Heart left ventricle (tissue), 16 donors: Measurements from ENCODE around the gene PRR23C. TPM values are rescaled to one million over a fixed set of nuclear protein-coding genes. Genes with fewer than 3 reads are reported as not detected.

Experiments used
- ATAC-seq, 4 donors: fragments of 200-7000 bp; cut with Tn5 transposase; one replicate each; pipeline ENCODE4 v1.9.1; 2020 to 2022; ENCODE audit warnings: moderate library complexity in 4 of 4, mild to moderate bottlenecking in 3 of 4, moderate number of reproducible peaks in 1 of 4
- DNase-seq, 5 donors: peaks; one replicate each; pipeline ENCODE4 v3.0.0-alpha.2; 2020
- H3K27ac ChIP-seq, 12 donors: fragments of 200-600 bp; sonication (generic) in 4 of 12; one replicate each; pipeline versions ENCODE4 v1.5.0 to v1.8.0; 2016 to 2022; ENCODE audit warnings: mild to moderate bottlenecking in 2 of 12
- H3K27me3 ChIP-seq, 9 donors: fragments of 200-600 bp; sonication (generic) in 2 of 9; one replicate each; pipeline versions ENCODE4 v1.5.1 to v1.8.0; 2016 to 2022; ENCODE audit warnings: mild to moderate bottlenecking in 3 of 9
- H3K36me3 ChIP-seq, 9 donors: fragments of 200-600 bp; sonication (generic) in 2 of 9; one replicate each; pipeline versions ENCODE4 v1.5.0 to v1.8.0; 2018 to 2022; ENCODE audit warnings: mild to moderate bottlenecking in 2 of 9
- H3K4me1 ChIP-seq, 12 donors: fragments of 200-600 bp; sonication (generic) in 4 of 12; one replicate each; pipeline versions ENCODE4 v1.5.0 to v1.8.0; 2016 to 2022; ENCODE audit warnings: mild to moderate bottlenecking in 3 of 12
- H3K4me3 ChIP-seq, 12 donors: fragments of 200-600 bp; sonication (generic) in 4 of 12; one replicate each; pipeline versions ENCODE4 v1.5.0 to v1.8.0; 2017 to 2022; ENCODE audit warnings: mild to moderate bottlenecking in 9 of 12, moderate library complexity in 4 of 12
- H3K9me3 ChIP-seq, 12 donors: fragments of 200-600 bp; sonication (generic) in 4 of 12; one replicate each; pipeline versions ENCODE4 v1.5.0 to v1.8.0; 2016 to 2022; ENCODE audit warnings: mild to moderate bottlenecking in 1 of 12
- POLR2A ChIP-seq, 2 donors: fragments of 450-650 bp; IDR thresholded peaks; one replicate each; pipeline ENCODE4 v1.6.1; 2017; ENCODE audit warnings: antibody characterized with exemption in 2 of 2, mild to moderate bottlenecking in 2 of 2, moderate library complexity in 2 of 2
- WGBS, 4 donors: extraction: QIAGEN DNeasy Blood & Tissue Kit in 2 of 4; methylation state at CpG; one replicate each; pipeline versions ENCODE4 v1.1.5 to v1.1.7; 2013 to 2018; 5-methylcytosine and 5-hydroxymethylcytosine counted together
- intact Hi-C, 10 donors: fragments of 100-400 bp; cut with DNase I; formaldehyde crosslinking; loops; one replicate each; pipeline versions ENCODE4 v1.11.1 to v1.14.2; 2022
- long read RNA-seq, 3 donors: library from polyadenylated mRNA; unstranded; transcript quantifications; one replicate each; pipeline ENCODE4 v2.0.0, GENCODE V29; 2020 to 2021
- polyA plus RNA-seq, 2 donors: library from polyadenylated mRNA; stranded (reverse); fragments of 200-250 nt; gene quantifications; one replicate each; pipeline ENCODE4 v1.2.3, GENCODE V29; 2013
- total RNA-seq, 9 donors: library from RNA; depleted of rRNA in 2 of 9; stranded (reverse); fragments of >200 nt in 2 of 9; fragmentation: NEBNext Ultra II Directional in 3 of 9; extraction: Animal tissue kit (Norgen Biotek cat#: 25700) in 3 of 9; gene quantifications; one replicate each; pipeline versions ENCODE4 v1.1.0 to v1.2.4, GENCODE V29; 2016 to 2023
- TF ChIP-seq, protein P1 (sequence below), 12 donors: fragments of 200-600 bp; sonication (generic) in 4 of 12; IDR thresholded peaks; one replicate each; pipeline versions ENCODE4 v1.5.0 to v1.8.0; 2018 to 2022; ENCODE audit warnings: antibody characterized with exemption in 12 of 12, mild to moderate bottlenecking in 5 of 12
- donor health status: ischemic (EF 13 %, LVEDD 7.1; RV severe dilation, severe dysfunction).
- donor health status: healthy with polysubstance abuse.
- donor health status: DM: no; HTN: yes; CAD: no.
- donor health status: DM: no; HTN: no; CAD: no.
- donor health status: ischemic (EF 25% LVEDD 6.9; RV normal size, moderate dysfunction).
- donor health status: ischemic (EF 25% LVEDD 5.7; RV mildly dilated, moderate dysfunction).
- donor health status: healthy.
- donor health status: DM: yes; HTN: yes; CAD: no.
- donor health status: ischemic (EF 35%, LVEDD 5.7; RV mildly dilated, moderate dysfunction).
- donor health status: nonischemic (EF 11% LVEDD 7.7; RV severe dilation, severe dysfunction).
- donor health status: DM: yes; HTN: yes; CAD: no.
- donor health status: PGD.
- donor health status: ischemic (EF 29% LVEDD 5.4; RV normal size, mild dysfunction).
- donor health status: nonischemic (EF 23%, LVEDD 6.1; RV moderate dilation, normal function).

The PRR23C gene
- total RNA-seq (not detected), polyA plus RNA-seq (not detected)
- long read RNA-seq, donor 1, result 0 reads
- long read RNA-seq, donor 2, result 0 reads
- long read RNA-seq, donor 3, result 0 reads

DNA sequence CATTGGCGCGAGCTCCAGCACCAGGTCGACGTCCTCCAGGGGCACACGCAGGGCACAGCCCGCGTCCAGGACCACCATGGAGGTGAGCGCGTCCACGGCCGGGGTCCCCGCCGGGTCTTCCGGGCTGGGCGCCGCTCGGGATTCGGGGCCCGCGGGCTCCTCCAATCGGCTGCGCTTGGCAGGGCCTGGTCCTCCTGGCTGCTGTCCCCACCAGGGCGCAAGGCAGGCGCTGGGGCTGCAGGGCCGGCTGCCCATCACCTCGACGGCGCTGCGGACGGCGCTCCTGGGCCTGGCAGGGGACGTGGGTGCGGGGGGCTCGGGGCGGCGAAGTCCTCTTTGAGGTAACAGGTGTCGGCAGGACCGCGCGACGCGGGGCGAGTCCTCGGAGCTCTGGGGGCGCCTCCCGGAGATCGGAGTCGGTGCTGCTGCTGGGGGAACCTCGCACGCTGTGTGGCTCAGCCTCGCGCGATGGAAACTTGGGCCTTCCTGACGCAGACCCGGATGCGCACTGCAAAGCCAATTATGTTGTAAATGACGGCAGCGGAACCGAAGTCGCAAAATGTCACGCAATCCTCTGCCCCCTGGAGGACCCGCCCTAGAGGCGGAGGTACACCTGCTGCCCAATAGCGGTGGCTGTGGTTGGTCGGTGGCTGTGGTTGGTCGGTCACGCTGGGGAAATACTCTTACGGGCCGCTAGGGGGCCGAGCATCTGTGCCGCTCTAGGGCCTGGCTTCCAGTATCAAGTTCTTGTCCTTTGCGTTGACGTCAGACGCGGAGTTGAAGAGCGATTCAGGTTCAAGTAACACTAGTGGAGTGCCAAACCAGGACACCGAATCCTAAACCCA lies at the start of gene PRR23C:
TSS of gene PRR23C (minus strand) at position 527 of the 845 bp plus-strand sequence. CDS start at position 255, 272 bp downstream.
- Histone ChIP-seq H3K9me3 (peaks cover 0 to 18% (median 2%) of the 10 kb centered on the region in 12 donors), H3K27ac (no peak within 1 kb of the TSS), H3K27me3 (peaks cover 0 to 27% (median 8%) of the 10 kb centered on the region in 9 donors), H3K4me1 (no peaks in the 10 kb centered on the region), H3K4me3 (no peak within 1 kb of the TSS), H3K36me3 (no peaks in the 10 kb centered on the region)
- WGBS, 4 donors, result 38 to 60% (median 45%) methylated on average over 46 to 77 of the region's 77 CpGs
- ATAC-seq (no peak), DNase-seq (no peak)
- intact Hi-C loops, result no loop called here
- TF ChIP-seq POLR2A (IDR thresholded peaks at IDR 0.05), result no peak
- TF ChIP-seq, protein P1, sequence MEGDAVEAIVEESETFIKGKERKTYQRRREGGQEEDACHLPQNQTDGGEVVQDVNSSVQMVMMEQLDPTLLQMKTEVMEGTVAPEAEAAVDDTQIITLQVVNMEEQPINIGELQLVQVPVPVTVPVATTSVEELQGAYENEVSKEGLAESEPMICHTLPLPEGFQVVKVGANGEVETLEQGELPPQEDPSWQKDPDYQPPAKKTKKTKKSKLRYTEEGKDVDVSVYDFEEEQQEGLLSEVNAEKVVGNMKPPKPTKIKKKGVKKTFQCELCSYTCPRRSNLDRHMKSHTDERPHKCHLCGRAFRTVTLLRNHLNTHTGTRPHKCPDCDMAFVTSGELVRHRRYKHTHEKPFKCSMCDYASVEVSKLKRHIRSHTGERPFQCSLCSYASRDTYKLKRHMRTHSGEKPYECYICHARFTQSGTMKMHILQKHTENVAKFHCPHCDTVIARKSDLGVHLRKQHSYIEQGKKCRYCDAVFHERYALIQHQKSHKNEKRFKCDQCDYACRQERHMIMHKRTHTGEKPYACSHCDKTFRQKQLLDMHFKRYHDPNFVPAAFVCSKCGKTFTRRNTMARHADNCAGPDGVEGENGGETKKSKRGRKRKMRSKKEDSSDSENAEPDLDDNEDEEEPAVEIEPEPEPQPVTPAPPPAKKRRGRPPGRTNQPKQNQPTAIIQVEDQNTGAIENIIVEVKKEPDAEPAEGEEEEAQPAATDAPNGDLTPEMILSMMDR (IDR thresholded peaks at IDR 0.05), result no peak

- WGBS, 4 donors, result 73 to 100% (median 84%) methylated on average over 1 of the region's 1 CpG
- TF ChIP-seq POLR2A (IDR thresholded peaks at IDR 0.05), result no peak
- TF ChIP-seq, protein P1 (IDR thresholded peaks at IDR 0.05), result no peak
- intact Hi-C loops, result no loop called here
Observed at GRCh38 chr3:139093840-139094239, 49.1 kb upstream of the PRR23C start.

DNA sequence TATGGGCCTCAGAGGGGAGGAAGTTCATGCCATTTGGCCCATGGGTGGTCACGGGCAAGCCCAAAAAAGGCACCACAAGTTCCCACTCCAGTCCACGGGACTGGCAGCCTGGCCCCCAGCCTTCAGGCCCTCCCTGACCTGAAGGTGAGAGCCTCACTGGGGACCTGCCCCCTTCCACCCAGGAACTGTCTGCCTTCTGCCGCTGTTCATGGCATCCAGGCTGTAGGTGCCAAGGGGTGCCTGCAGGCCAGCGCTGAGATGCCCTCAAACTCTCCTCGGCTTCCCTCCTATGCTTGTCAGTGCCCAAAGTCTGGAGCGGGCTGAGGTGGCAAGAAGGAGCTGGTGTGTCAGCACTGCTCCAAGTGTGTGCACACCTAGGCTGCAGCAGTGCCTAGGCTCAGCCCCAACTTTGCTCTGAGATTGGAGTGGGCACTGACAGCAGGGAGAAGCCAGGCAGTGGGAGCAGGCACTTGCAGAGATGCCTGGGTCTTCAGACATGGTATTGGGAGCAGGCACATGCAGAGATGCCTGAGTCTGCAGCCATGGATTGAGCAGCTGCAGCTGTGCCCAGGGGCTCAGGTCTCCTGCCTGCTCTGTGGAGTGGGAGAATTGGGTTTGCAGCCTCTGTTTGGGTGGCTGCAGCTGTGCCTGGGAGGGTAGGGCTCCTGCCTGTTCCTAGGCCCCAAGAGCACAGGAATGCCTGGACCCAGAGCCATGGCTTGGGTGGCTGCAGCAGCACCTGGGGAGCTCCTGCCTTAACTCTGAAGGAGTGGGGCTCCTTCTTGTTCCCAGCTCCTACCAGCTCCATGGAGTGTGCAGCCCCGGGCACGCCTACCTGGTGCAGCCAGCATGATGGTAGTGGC lies 44.0 kb upstream of the PRR23C start:
- Histone ChIP-seq H3K4me1 (no peaks in the 10 kb centered on the region), H3K27ac (no peak overlapping the region), H3K36me3 (no peaks in the 10 kb centered on the region), H3K9me3 (peaks cover 0 to 13% (median 0%) of the 10 kb centered on the region in 12 donors), H3K4me3 (no peak overlapping the region), H3K27me3 (no peaks in the 10 kb centered on the region)
- intact Hi-C loops, result no loop called here
- TF ChIP-seq POLR2A (IDR thresholded peaks at IDR 0.05), result no peak
- TF ChIP-seq, protein P1 (IDR thresholded peaks at IDR 0.05), result no peak
- ATAC-seq (no peak), DNase-seq (no peak)
- 79 to 85% (median 84%) methylated on average over 7 to 8 of the region's 8 CpGs for WGBS, 4 donors

More at GRCh38 chr3:139093840-139094239, 49.1 kb upstream of the PRR23C start:
- DNase-seq, result no peak
- H3K9me3 ChIP-seq, result peaks cover 0 to 15% (median 0%) of the 10 kb centered on the region in 12 donors
- H3K36me3 ChIP-seq, result no peaks in the 10 kb centered on the region
- H3K4me1 ChIP-seq, result no peaks in the 10 kb centered on the region
- no peak overlapping the region for H3K27ac ChIP-seq
- peaks cover 0 to 5% (median 0%) of the 10 kb centered on the region in 9 donors for H3K27me3 ChIP-seq
- no peak overlapping the region for H3K4me3 ChIP-seq
- no peak for ATAC-seq

GRCh38 chr3:139087621-139088020 lies 42.9 kb upstream of the PRR23C start:
- no peak overlapping the region for H3K4me3 ChIP-seq
- ATAC-seq, result no peak
- WGBS, 4 donors, result 65 to 75% (median 68%) methylated on average over 4 of the region's 4 CpGs
- TF ChIP-seq, protein P1 (IDR thresholded peaks at IDR 0.05), result no peak
- no peak for TF ChIP-seq POLR2A (IDR thresholded peaks at IDR 0.05)
- H3K27ac ChIP-seq, result no peak overlapping the region
- intact Hi-C loops, result no loop called here
- no peaks in the 10 kb centered on the region for H3K27me3 ChIP-seq
- DNase-seq, result no peak
- no peaks in the 10 kb centered on the region for H3K4me1 ChIP-seq
- H3K36me3 ChIP-seq, result no peaks in the 10 kb centered on the region
- H3K9me3 ChIP-seq, result peaks cover 0 to 20% (median 2%) of the 10 kb centered on the region in 12 donors
